Psoas muscle (tissue), 8 donors: ENCODE results near the gene CSTPP1. TPM values are rescaled to one million over a fixed set of nuclear protein-coding genes. Genes with fewer than 3 reads are reported as not detected.
A peak's percentile ranks its signal among the peaks of the same experiment; 100 is the strongest.
"Not testable (repeated sequence)": the region's sequence is repeated elsewhere in the genome, so short reads cannot be mapped to it uniquely, and the experiment has no call there.

Experiments used
- ATAC-seq, 4 donors: fragments of 200-7000 bp; cut with Tn5 transposase; one replicate each; pipeline ENCODE4 v1.9.1; 2020; ENCODE audit warnings: moderate library complexity in 3 of 4, mild to moderate bottlenecking in 2 of 4
- DNase-seq, 2 donors: peaks; one replicate each; pipeline ENCODE4 v3.0.0-alpha.2; 2020
- H3K27ac ChIP-seq: fragments of 200-600 bp; one replicate; pipeline ENCODE4 v1.8.0; 2022
- H3K27me3 ChIP-seq, 3 donors: fragments of 200-600 bp in 1 of 3; one replicate each; pipeline versions ENCODE4 v1.6.1 to v1.8.0; 2013 to 2022; ENCODE audit warnings: low read length in 2 of 3, mild to moderate bottlenecking in 2 of 3, moderate library complexity in 1 of 3; ENCODE audit not compliant: insufficient read depth in 3 of 3
- H3K36me3 ChIP-seq, 2 donors: fragments of 200-600 bp in 1 of 2; one replicate each; pipeline versions ENCODE4 v1.6.1 to v1.8.0; 2013 to 2022; ENCODE audit warnings: low read depth in 1 of 2, mild to moderate bottlenecking in 1 of 2, moderate library complexity in 1 of 2; ENCODE audit not compliant: insufficient read depth in 1 of 2
- H3K4me1 ChIP-seq: fragments of 200-600 bp; one replicate; pipeline ENCODE4 v1.8.0; 2022
- H3K4me3 ChIP-seq: fragments of 200-600 bp; one replicate; pipeline ENCODE4 v1.8.0; 2022; ENCODE audit warnings: mild to moderate bottlenecking
- H3K9me3 ChIP-seq: fragments of 200-600 bp; one replicate; pipeline ENCODE4 v1.8.0; 2022
- WGBS, 3 donors: extraction: QIAGEN DNeasy Blood & Tissue Kit; methylation state at CpG; one replicate each; pipeline versions ENCODE4 v1.1.6 to v1.1.7; 2013; 5-methylcytosine and 5-hydroxymethylcytosine counted together
- intact Hi-C, 2 donors: fragments of 100-400 bp; cut with DNase I; formaldehyde crosslinking; loops; one replicate each; pipeline versions ENCODE4 v1.11.0 to v1.14.2; 2022
- polyA plus RNA-seq, 3 donors: library from polyadenylated mRNA; stranded (reverse); fragments of 200-250 nt; gene quantifications; one replicate each; pipeline ENCODE4 v1.2.3, GENCODE V29; 2013
- total RNA-seq, 4 donors: library from RNA; stranded (reverse); fragmentation: NEBNext Ultra II Directional in 2 of 4; extraction: Animal tissue kit (Norgen Biotek cat#: 25700) in 2 of 4; gene quantifications; one replicate each; pipeline versions ENCODE4 v1.2.1 to v1.2.4, GENCODE V29; 2021 to 2023
- TF ChIP-seq, protein P1 (sequence below): fragments of 200-600 bp; IDR thresholded peaks from one replicate; pipeline ENCODE4 v1.8.0; 2022; ENCODE audit warnings: antibody characterized with exemption
- donor health status: healthy with polysubstance abuse.
- donor health status: DM: no; HTN: no; CAD: no; lungs with moderate emphysema.
- donor health status: Bipolar disorder and iron deficiency.
- donor health status: healthy.
- donor health status: DM: yes; HTN: yes; CAD: no.
- donor health status: DM: no; HTN: no; CAD: no.
- donor health status: DM: no; HTN: no; CAD: no.
- donor health status: DM: yes; HTN: yes; CAD: no.

The CSTPP1 gene
- total and polyA plus RNA-seq, 7 donors: 5.1 to 10.0 (median 6.9) TPM

DNA sequence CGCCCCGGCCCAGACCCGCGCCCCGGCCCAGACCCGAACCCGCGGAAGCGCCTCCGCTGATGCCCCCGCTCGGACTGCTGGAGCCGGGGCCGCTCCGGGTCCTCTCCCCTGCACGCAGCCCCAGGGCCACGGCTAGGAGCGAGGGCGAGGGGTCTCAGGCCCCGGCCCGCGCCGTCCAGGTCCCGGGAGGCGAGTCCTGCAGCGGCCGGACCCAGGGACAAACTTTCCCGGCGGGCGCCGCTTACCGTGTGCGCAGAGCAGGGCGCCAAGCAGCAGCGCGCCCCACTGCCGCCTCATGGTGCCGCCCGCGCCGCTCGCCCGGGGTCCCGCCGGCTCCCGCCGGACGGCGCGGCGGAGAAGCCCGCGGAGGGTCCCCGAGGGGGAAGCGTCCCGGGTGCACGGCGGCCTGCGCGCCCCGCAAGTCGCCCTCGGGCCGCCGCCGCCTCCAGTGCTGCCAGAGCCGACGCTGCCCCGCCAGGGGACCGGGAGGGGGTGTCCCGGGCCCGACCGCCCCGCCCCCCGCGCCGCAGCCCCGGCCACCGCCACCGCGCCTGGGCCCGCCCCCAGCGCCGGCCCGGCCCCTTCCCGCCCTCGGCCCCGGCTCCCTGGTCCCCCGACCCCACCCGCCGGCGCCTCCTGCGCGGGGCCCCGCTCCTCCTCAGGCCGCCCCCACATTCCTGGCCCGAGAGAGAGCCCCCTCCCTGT, 18.3 kb upstream of the CSTPP1 start, which contains the start of gene LRP4:
Gene LRP4 (minus strand): TSS at position 468 of the 705 bp plus-strand sequence. CDS start 171 bp downstream, at position 297.
- peak within 1 kb of the TSS; percentile 90 for H3K4me3 ChIP-seq
- peak in 1 of 4 donors; percentile 13 for ATAC-seq
- DNase-seq: peak; percentile 70 to 73
- H3K4me1 ChIP-seq: peaks cover 47% of the 10 kb centered on the region
- intact Hi-C loops: loop anchor here in 1 of 2 donors (5.0 kb wide), 2 partner anchors 84 to 234 kb away; no protein-coding TSS in a partner anchor
- 1% methylated on average over 24 to 97 of the region's 97 CpGs for WGBS, 3 donors
- peak within 1 kb of the TSS; percentile 91 for H3K27ac ChIP-seq
- H3K36me3 ChIP-seq: no peaks in the 10 kb centered on the region
- TF ChIP-seq, protein P1, sequence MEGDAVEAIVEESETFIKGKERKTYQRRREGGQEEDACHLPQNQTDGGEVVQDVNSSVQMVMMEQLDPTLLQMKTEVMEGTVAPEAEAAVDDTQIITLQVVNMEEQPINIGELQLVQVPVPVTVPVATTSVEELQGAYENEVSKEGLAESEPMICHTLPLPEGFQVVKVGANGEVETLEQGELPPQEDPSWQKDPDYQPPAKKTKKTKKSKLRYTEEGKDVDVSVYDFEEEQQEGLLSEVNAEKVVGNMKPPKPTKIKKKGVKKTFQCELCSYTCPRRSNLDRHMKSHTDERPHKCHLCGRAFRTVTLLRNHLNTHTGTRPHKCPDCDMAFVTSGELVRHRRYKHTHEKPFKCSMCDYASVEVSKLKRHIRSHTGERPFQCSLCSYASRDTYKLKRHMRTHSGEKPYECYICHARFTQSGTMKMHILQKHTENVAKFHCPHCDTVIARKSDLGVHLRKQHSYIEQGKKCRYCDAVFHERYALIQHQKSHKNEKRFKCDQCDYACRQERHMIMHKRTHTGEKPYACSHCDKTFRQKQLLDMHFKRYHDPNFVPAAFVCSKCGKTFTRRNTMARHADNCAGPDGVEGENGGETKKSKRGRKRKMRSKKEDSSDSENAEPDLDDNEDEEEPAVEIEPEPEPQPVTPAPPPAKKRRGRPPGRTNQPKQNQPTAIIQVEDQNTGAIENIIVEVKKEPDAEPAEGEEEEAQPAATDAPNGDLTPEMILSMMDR: no peak
- H3K9me3 ChIP-seq: no peaks in the 10 kb centered on the region
- no peaks in the 10 kb centered on the region for H3K27me3 ChIP-seq

DNA sequence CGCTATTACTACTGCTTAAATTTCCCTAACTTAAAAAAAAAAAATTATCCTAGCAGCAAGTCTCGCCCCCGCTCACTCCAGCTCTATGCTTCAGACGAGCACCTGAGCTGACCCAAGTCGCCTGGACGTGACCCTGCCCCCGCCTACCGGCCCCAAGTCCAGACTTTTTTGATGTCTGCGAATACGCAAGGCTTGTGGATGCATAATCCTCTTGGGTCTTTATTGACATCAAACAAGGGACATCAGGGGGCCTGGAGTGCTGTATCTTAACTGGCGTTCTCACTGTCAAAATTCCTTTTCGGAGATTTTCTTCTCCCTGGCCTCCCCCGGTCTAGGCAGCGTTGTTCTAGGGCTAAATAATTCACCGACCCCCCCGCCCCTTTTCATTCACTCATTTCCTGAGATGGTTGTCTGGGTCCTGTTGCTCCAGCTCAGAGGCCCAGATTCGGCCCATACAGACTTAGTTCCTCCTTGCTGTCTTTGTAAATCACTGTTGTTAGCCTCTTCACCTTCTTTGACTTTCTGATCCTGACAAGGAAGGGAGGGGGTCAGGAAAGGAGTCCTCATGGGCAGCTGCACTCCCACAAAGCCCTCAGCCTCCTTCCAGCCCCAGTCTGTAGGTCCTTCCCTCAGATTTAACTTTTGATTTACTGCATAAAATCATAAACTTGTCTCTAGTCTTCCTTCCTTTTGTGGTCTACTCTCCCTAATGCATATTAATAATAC, 17.6 kb upstream of the CSTPP1 start:
- intact Hi-C loops: loop anchor here in 1 of 2 donors (5.0 kb wide), 2 partner anchors 83 to 233 kb away; no protein-coding TSS in a partner anchor
- Histone ChIP-seq H3K9me3 (no peaks in the 10 kb centered on the region), H3K36me3 (no peaks in the 10 kb centered on the region), H3K27me3 (no peaks in the 10 kb centered on the region), H3K4me1 (peaks cover 40% of the 10 kb centered on the region), H3K27ac (peak overlapping the region; percentile 61), H3K4me3 (peak overlapping the region; percentile 90)
- WGBS, 3 donors: 32 to 37% (median 35%) methylated on average over 17 of the region's 17 CpGs
- TF ChIP-seq, protein P1: no peak
- DNase-seq: no peak
- ATAC-seq: no peak

DNA sequence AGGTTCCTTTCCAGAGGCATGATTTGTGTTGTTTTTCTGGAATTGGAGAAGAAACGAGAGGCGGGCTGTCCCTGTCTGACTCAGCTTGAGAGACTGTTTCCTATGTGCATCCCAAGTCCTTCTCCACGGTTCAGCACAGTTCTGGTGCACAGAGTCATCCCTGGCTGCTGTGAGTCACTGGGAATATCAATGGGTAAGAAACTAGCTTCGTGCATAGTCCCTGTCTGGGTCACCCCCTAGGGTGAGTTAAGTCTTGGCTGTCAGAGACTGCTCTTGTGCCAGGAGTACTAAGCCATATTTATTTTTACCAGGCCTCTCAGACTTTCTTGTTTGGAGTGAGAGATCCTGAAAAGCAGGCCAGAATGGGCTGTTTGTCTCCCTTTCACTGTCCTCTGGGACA, 15.8 kb upstream of the CSTPP1 start:
- Histone ChIP-seq H3K27ac (peak overlapping the region; percentile 80), H3K4me3 (no peak overlapping the region), H3K36me3 (no peaks in the 10 kb centered on the region), H3K4me1 (peaks cover 29% of the 10 kb centered on the region), H3K9me3 (no peaks in the 10 kb centered on the region), H3K27me3 (no peaks in the 10 kb centered on the region)
- WGBS, 3 donors: 11 to 38% (median 19%) methylated on average over 4 of the region's 4 CpGs
- DNase-seq (peak; percentile 56 to 83), ATAC-seq (peak; percentile 82 to 90 (median 86))
- intact Hi-C loops: no loop called here
- TF ChIP-seq, protein P1: no peak

DNA sequence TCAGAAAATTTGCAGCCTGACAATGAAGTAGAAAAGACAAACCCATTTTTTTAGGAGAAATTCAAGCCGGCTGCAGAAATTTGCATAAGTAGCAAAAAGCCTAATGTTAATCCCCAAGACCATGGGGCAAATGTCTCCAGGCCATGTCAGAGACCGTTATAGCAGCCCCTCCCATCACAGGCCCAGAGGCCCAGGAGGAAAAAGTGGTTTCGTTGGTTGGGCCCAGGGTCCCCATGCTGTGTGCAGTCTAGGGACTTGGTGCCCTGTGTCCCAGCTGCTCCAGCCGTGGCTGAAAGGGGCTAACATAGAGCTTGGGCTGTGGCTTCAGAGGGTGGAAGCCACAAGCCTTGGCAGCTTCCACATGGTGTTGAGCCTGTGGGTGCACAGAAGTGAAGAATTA, 8.6 kb upstream of the CSTPP1 start:
- WGBS, 3 donors: 73 to 78% (median 77%) methylated on average over 4 of the region's 4 CpGs
- H3K27ac ChIP-seq, H3K9me3 ChIP-seq, DNase-seq, H3K36me3 ChIP-seq, H3K4me1 ChIP-seq, H3K27me3 ChIP-seq, intact Hi-C loops, H3K4me3 ChIP-seq, ATAC-seq: not testable (repeated sequence)

- H3K36me3 ChIP-seq, H3K27ac ChIP-seq, ATAC-seq, DNase-seq, H3K27me3 ChIP-seq, intact Hi-C loops, H3K4me1 ChIP-seq, H3K4me3 ChIP-seq, H3K9me3 ChIP-seq: not testable (repeated sequence)
- 57 to 67% (median 61%) methylated on average over 1 of the region's 1 CpG for WGBS, 3 donors
Measured at GRCh38 chr11:46928701-46929100, 7.9 kb upstream of the CSTPP1 start.
